Measurements from ENCODE around the gene SOHLH1.
"Not testable (repeated sequence)": the region's sequence is repeated elsewhere in the genome, so short reads cannot be mapped to it uniquely, and the experiment has no call there.

Gene SOHLH1

GRCh38 chr9:135677641-135678168 is 21.6 kb downstream of the SOHLH1 start:
- Histone ChIP-seq H3K27me3 (ENCODE audit: low read depth, low read length) (no peaks in the 10 kb centered on the region), H2AFZ (ENCODE audit: low read depth, low read length) (no peak overlapping the region), H3K79me2 (ENCODE audit: low read length) (no peaks in the 10 kb centered on the region), H3K4me3 (ENCODE audit: low read length) (no peak overlapping the region), H3K9me3 (ENCODE audit: insufficient read depth, low read length) (no peaks in the 10 kb centered on the region), H3K36me3 (replicated peaks; ENCODE audit: low read depth, low read length) (no peaks in the 10 kb centered on the region), H3K9ac (ENCODE audit: low read length) (no peak overlapping the region), H3K4me1 (ENCODE audit: low read length) (no peaks in the 10 kb centered on the region), H4K20me1 (ENCODE audit: insufficient read depth, low read length) (no peaks in the 10 kb centered on the region), H3K4me2 (ENCODE audit: low read length) (no peak overlapping the region), H3K27ac (ENCODE audit: low read length) (no peak overlapping the region)
- TF ChIP-seq, protein P1, sequence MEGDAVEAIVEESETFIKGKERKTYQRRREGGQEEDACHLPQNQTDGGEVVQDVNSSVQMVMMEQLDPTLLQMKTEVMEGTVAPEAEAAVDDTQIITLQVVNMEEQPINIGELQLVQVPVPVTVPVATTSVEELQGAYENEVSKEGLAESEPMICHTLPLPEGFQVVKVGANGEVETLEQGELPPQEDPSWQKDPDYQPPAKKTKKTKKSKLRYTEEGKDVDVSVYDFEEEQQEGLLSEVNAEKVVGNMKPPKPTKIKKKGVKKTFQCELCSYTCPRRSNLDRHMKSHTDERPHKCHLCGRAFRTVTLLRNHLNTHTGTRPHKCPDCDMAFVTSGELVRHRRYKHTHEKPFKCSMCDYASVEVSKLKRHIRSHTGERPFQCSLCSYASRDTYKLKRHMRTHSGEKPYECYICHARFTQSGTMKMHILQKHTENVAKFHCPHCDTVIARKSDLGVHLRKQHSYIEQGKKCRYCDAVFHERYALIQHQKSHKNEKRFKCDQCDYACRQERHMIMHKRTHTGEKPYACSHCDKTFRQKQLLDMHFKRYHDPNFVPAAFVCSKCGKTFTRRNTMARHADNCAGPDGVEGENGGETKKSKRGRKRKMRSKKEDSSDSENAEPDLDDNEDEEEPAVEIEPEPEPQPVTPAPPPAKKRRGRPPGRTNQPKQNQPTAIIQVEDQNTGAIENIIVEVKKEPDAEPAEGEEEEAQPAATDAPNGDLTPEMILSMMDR (IDR thresholded peaks at IDR 0.05; ENCODE audit: low read depth, low read length): no peak
- no peak for TF ChIP-seq EZH2phosphoT487 (IDR thresholded peaks at IDR 0.05; ENCODE audit: low read depth)

GRCh38 chr9:135676891-135677290 is 22.4 kb downstream of the SOHLH1 start:
- Histone ChIP-seq H3K4me3 (ENCODE audit: low read length) (no peak overlapping the region), H3K9ac (ENCODE audit: low read length) (no peak overlapping the region), H4K20me1 (ENCODE audit: insufficient read depth, low read length) (no peaks in the 10 kb centered on the region), H3K9me3 (ENCODE audit: insufficient read depth, low read length) (no peaks in the 10 kb centered on the region), H3K4me2 (ENCODE audit: low read length) (no peak overlapping the region), H3K36me3 (replicated peaks; ENCODE audit: low read depth, low read length) (no peaks in the 10 kb centered on the region), H3K4me1 (ENCODE audit: low read length) (no peaks in the 10 kb centered on the region), H3K79me2 (ENCODE audit: low read length) (no peaks in the 10 kb centered on the region), H2AFZ (ENCODE audit: low read depth, low read length) (no peak overlapping the region), H3K27me3 (ENCODE audit: low read depth, low read length) (no peaks in the 10 kb centered on the region), H3K27ac (ENCODE audit: low read length) (no peak overlapping the region)
- TF ChIP-seq, protein P1 (IDR thresholded peaks at IDR 0.05; ENCODE audit: low read depth, low read length): no peak
- TF ChIP-seq EZH2phosphoT487 (IDR thresholded peaks at IDR 0.05; ENCODE audit: low read depth): no peak

DNA sequence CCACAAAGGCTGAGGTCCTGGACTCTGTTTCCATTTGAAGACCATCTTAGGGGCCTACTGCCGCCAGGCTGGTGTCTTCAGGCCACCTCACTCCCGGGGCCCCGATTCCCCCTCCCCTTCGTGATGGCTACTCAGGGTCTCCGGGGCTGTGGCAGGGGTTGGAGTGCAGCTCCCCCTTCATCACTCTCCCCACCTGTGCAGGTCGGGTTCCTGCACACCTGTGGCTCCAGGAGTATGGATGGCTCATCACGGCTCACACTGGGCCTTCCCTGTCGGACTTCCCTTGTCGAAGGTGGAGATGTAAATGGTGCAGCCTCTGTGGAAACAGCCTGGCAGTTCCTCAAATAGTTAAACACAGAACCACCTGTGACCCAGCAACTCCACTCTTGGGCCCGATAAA is 24.3 kb downstream of the SOHLH1 start:
- H3K4me2 ChIP-seq (ENCODE audit: low read length): no peak overlapping the region
- H4K20me1 ChIP-seq (ENCODE audit: insufficient read depth, low read length): no peaks in the 10 kb centered on the region
- no peaks in the 10 kb centered on the region for H3K36me3 ChIP-seq (replicated peaks; ENCODE audit: low read depth, low read length)
- H3K79me2 ChIP-seq (ENCODE audit: low read length): no peaks in the 10 kb centered on the region
- H3K9me3 ChIP-seq (ENCODE audit: insufficient read depth, low read length): no peaks in the 10 kb centered on the region
- H3K4me1 ChIP-seq (ENCODE audit: low read length): no peaks in the 10 kb centered on the region
- no peaks in the 10 kb centered on the region for H3K27me3 ChIP-seq (ENCODE audit: low read depth, low read length)
- no peak overlapping the region for H3K9ac ChIP-seq (ENCODE audit: low read length)
- no peak overlapping the region for H3K27ac ChIP-seq (ENCODE audit: low read length)
- H2AFZ ChIP-seq (ENCODE audit: low read depth, low read length): no peak overlapping the region
- TF ChIP-seq, protein P1 (IDR thresholded peaks at IDR 0.05; ENCODE audit: low read depth, low read length): no peak
- no peak for TF ChIP-seq EZH2phosphoT487 (IDR thresholded peaks at IDR 0.05; ENCODE audit: low read depth)
- no peak overlapping the region for H3K4me3 ChIP-seq (ENCODE audit: low read length)

GRCh38 chr9:135673941-135674340 is 25.3 kb downstream of the SOHLH1 start:
- Histone ChIP-seq H3K9me3 (ENCODE audit: insufficient read depth, low read length) (no peaks in the 10 kb centered on the region), H3K4me2 (ENCODE audit: low read length) (no peak overlapping the region), H3K27me3 (ENCODE audit: low read depth, low read length) (no peaks in the 10 kb centered on the region), H3K36me3 (replicated peaks; ENCODE audit: low read depth, low read length) (no peaks in the 10 kb centered on the region), H2AFZ (ENCODE audit: low read depth, low read length) (no peak overlapping the region), H3K4me1 (ENCODE audit: low read length) (no peaks in the 10 kb centered on the region), H3K27ac (ENCODE audit: low read length) (no peak overlapping the region), H4K20me1 (ENCODE audit: insufficient read depth, low read length) (no peaks in the 10 kb centered on the region), H3K4me3 (ENCODE audit: low read length) (no peak overlapping the region), H3K9ac (ENCODE audit: low read length) (no peak overlapping the region), H3K79me2 (ENCODE audit: low read length) (no peaks in the 10 kb centered on the region)
- TF ChIP-seq EZH2phosphoT487 (IDR thresholded peaks at IDR 0.05; ENCODE audit: low read depth): no peak
- TF ChIP-seq, protein P1 (IDR thresholded peaks at IDR 0.05; ENCODE audit: low read depth, low read length): no peak

- not testable (repeated sequence) for H3K4me3 ChIP-seq (ENCODE audit: low read length); H3K9me3 ChIP-seq (ENCODE audit: insufficient read depth, low read length); H3K4me1 ChIP-seq (ENCODE audit: low read length); H3K4me2 ChIP-seq (ENCODE audit: low read length); H2AFZ ChIP-seq (ENCODE audit: low read depth, low read length); H4K20me1 ChIP-seq (ENCODE audit: insufficient read depth, low read length); H3K36me3 ChIP-seq (replicated peaks; ENCODE audit: low read depth, low read length); H3K9ac ChIP-seq (ENCODE audit: low read length); H3K79me2 ChIP-seq (ENCODE audit: low read length); H3K27me3 ChIP-seq (ENCODE audit: low read depth, low read length); H3K27ac ChIP-seq (ENCODE audit: low read length)
These were observed 26.5 kb downstream of the SOHLH1 start for GRCh38 chr9:135672786-135673185.
